Measurements from ENCODE around the gene PLEKHA8.

PLEKHA8 gene

GRCh38 chr7:30023524-30023923 lies 4.7 kb upstream of the PLEKHA8 start:
- no peak for DNase-seq (ENCODE audit: low read depth in 2 of 2)

GRCh38 chr7:30026229-30027064 lies 1.8 kb upstream of the PLEKHA8 start, which contains the start of gene FKBP14:
TSS of gene FKBP14 (minus strand) at chr7:30026702. CDS start at chr7:30026508, 194 bp downstream.
- DNase-seq (ENCODE audit: low read depth in 2 of 2) = peak; percentile 77 to 78

GRCh38 chr7:30027065-30027456 lies 1.2 kb upstream of the PLEKHA8 start:
- DNase-seq (ENCODE audit: low read depth in 2 of 2) = no peak

- no peak for DNase-seq (ENCODE audit: low read depth in 2 of 2)
Measured at GRCh38 chr7:30027740-30028215, 434 bp upstream of the PLEKHA8 start.

- no peak for DNase-seq (ENCODE audit: low read depth in 2 of 2)
Measured at GRCh38 chr7:30028749-30029635, 780 bp downstream of the PLEKHA8 start.

GRCh38 chr7:30029696-30030095 lies 1.5 kb downstream of the PLEKHA8 start:
- no peak for DNase-seq (ENCODE audit: low read depth in 2 of 2)

- DNase-seq (ENCODE audit: low read depth in 2 of 2) = no peak
Measured at GRCh38 chr7:30032310-30033125, 4.3 kb downstream of the PLEKHA8 start.

GRCh38 chr7:30034501-30034900 lies 6.3 kb downstream of the PLEKHA8 start:
- DNase-seq (ENCODE audit: low read depth in 2 of 2) = no peak

- no peak for DNase-seq (ENCODE audit: low read depth in 2 of 2)
Measured at GRCh38 chr7:30036220-30036619, 8.0 kb downstream of the PLEKHA8 start.

GRCh38 chr7:30038196-30038980 lies 10.2 kb downstream of the PLEKHA8 start:
- no peak for DNase-seq (ENCODE audit: low read depth in 2 of 2)

GRCh38 chr7:30040938-30041337 lies 12.7 kb downstream of the PLEKHA8 start:
- DNase-seq (ENCODE audit: low read depth in 2 of 2) = no peak

GRCh38 chr7:30041526-30042269 lies 13.5 kb downstream of the PLEKHA8 start:
- DNase-seq (ENCODE audit: low read depth in 2 of 2) = no peak

- no peak for DNase-seq (ENCODE audit: low read depth in 2 of 2)
Measured at GRCh38 chr7:30046127-30046770, 18.0 kb downstream of the PLEKHA8 start.

- no peak for DNase-seq (ENCODE audit: low read depth in 2 of 2)
Measured at GRCh38 chr7:30047124-30047523, 18.9 kb downstream of the PLEKHA8 start.

- no peak for DNase-seq (ENCODE audit: low read depth in 2 of 2)
Measured at GRCh38 chr7:30048582-30048981, 20.4 kb downstream of the PLEKHA8 start.

- DNase-seq (ENCODE audit: low read depth in 2 of 2) = no peak
Measured at GRCh38 chr7:30049173-30049572, 21.0 kb downstream of the PLEKHA8 start.

- no peak for DNase-seq (ENCODE audit: low read depth in 2 of 2)
Measured at GRCh38 chr7:30053068-30053467, 24.9 kb downstream of the PLEKHA8 start.

- DNase-seq (ENCODE audit: low read depth in 2 of 2) = no peak
Measured at GRCh38 chr7:30057741-30058140, 29.5 kb downstream of the PLEKHA8 start.

- DNase-seq (ENCODE audit: low read depth in 2 of 2) = peak in 1 of 2 donors; percentile 14
Measured at GRCh38 chr7:30061786-30062185, 33.6 kb downstream of the PLEKHA8 start.

GRCh38 chr7:30062587-30062986 lies 34.4 kb downstream of the PLEKHA8 start:
- DNase-seq (ENCODE audit: low read depth in 2 of 2) = no peak
